IMR-90 (cell line): ENCODE measurements around the gene HEPHL1. TPM values are rescaled to one million over a fixed set of nuclear protein-coding genes. Genes with fewer than 3 reads are reported as not detected.

Experiments used
- ATAC-seq: fragments of 200-7000 bp; cut with Tn5 transposase; 2 replicates; pipeline ENCODE4 v1.9.1; 2020; ENCODE audit warnings: low read depth, mild to moderate bottlenecking, moderate library complexity
- BruUV-seq: library from RNA; stranded (reverse); fragments of 400-500 nt; replicated peaks from 2 replicates; lab custom pipeline; 2021; lab: Mats Ljungman, UMichigan
- CTCF ChIA-PET: fragments of 300-600 bp; formaldehyde crosslinking; extraction: SDS; loops from one replicate; lab custom pipeline; 2021; ENCODE audit warnings: antibody characterized with exemption; lab: Yijun Ruan, JAX
- POLR2A ChIA-PET: fragments of 300-600 bp; sonication (Branson Sonifier 250); formaldehyde crosslinking; loops from one replicate; lab custom pipeline; 2022; ENCODE audit warnings: antibody characterized with exemption; ENCODE audit not compliant: unreplicated experiment; lab: Charles Lee
- DNase-seq: peaks from one replicate; pipeline ENCODE4 v3.0.0; 2013
- H2AFZ ChIP-seq: replicated peaks from 2 replicates; pipeline ENCODE3; 2013; ENCODE audit warnings: low read length, mild to moderate bottlenecking; ENCODE audit not compliant: poor library complexity
- H2AK5ac ChIP-seq: 2 replicates; pipeline ENCODE4 v1.6.1; 2013; ENCODE audit warnings: low read depth, low read length, inconsistent platforms
- H2AK9ac ChIP-seq: replicated peaks from 2 replicates; pipeline ENCODE3; 2013; ENCODE audit warnings: mild to moderate bottlenecking, low read depth, low read length, moderate library complexity; ENCODE audit not compliant: poor library complexity
- H2BK120ac ChIP-seq: 2 replicates; pipeline ENCODE4 v1.6.1; 2013; ENCODE audit warnings: low read depth, low read length, inconsistent platforms
- H2BK15ac ChIP-seq: 3 replicates; pipeline ENCODE4 v1.6.1; 2013; ENCODE audit warnings: low read depth, low read length, inconsistent platforms
- H2BK20ac ChIP-seq: 2 replicates; pipeline ENCODE4 v1.6.1; 2013; ENCODE audit warnings: low read depth, mild to moderate bottlenecking, inconsistent platforms, low read length, moderate library complexity
- H2BK5ac ChIP-seq: 2 replicates; pipeline ENCODE4 v1.6.1; 2013; ENCODE audit warnings: mild to moderate bottlenecking, low read depth, low read length, inconsistent platforms; ENCODE audit not compliant: poor library complexity, severe bottlenecking
- H3K14ac ChIP-seq: replicated peaks from 2 replicates; pipeline ENCODE4 v1.6.1; 2013; ENCODE audit warnings: low read depth, low read length, inconsistent platforms
- H3K18ac ChIP-seq: 2 replicates; pipeline ENCODE4 v1.6.1; 2013; ENCODE audit warnings: low read depth, low read length, control low read depth
- H3K23ac ChIP-seq: 2 replicates; pipeline ENCODE4 v1.6.1; 2013; ENCODE audit warnings: low read depth, low read length, inconsistent platforms
- H3K27ac ChIP-seq: 2 replicates; pipeline ENCODE4 v1.5.1; 2013; ENCODE audit warnings: mild to moderate bottlenecking, control low read depth, low read length; ENCODE audit not compliant: insufficient read depth
- H3K27me3 ChIP-seq: 2 replicates; pipeline ENCODE4 v1.6.1; 2013; ENCODE audit warnings: low read length; ENCODE audit not compliant: control insufficient read depth, insufficient read depth
- H3K36me3 ChIP-seq: 2 replicates; pipeline ENCODE4 v1.6.1; 2013; ENCODE audit warnings: low read length, mixed read lengths; ENCODE audit not compliant: control insufficient read depth, insufficient read depth
- H3K4ac ChIP-seq: 2 replicates; pipeline ENCODE4 v1.6.1; 2013; ENCODE audit warnings: low read depth, low read length, inconsistent platforms
- H3K4me1 ChIP-seq: 2 replicates; pipeline ENCODE4 v1.6.1; 2013; ENCODE audit warnings: low read length, mixed read lengths; ENCODE audit not compliant: control insufficient read depth, insufficient read depth
- H3K4me2 ChIP-seq: 2 replicates; pipeline ENCODE4 v1.6.1; 2013; ENCODE audit warnings: low read depth, mild to moderate bottlenecking, control low read depth, low read length, moderate library complexity
- H3K4me3 ChIP-seq: 2 replicates; pipeline ENCODE4 v1.5.1; 2013; ENCODE audit warnings: low read depth, mild to moderate bottlenecking, control low read depth, low read length, moderate library complexity; ENCODE audit not compliant: insufficient read depth
- H3K56ac ChIP-seq: 2 replicates; pipeline ENCODE4 v1.6.1; 2013; ENCODE audit warnings: low read length, inconsistent platforms; ENCODE audit not compliant: insufficient read depth; ENCODE audit errors: extremely low read depth
- H3K79me1 ChIP-seq, 2 experiments: 2 replicates each; pipeline ENCODE4 v1.6.1; 2013; ENCODE audit warnings: low read length in 2 of 2, inconsistent platforms in 1 of 2, low read depth in 1 of 2
- H3K9ac ChIP-seq: 2 replicates; pipeline ENCODE4 v1.6.1; 2013; ENCODE audit warnings: low read depth, low read length, control low read depth
- H3K9me1 ChIP-seq: 2 replicates; pipeline ENCODE4 v1.6.1; 2013; ENCODE audit warnings: low read length, inconsistent platforms; ENCODE audit not compliant: insufficient read depth
- H3K9me3 ChIP-seq: 2 replicates; pipeline ENCODE4 v1.6.1; 2013; ENCODE audit warnings: low read length; ENCODE audit not compliant: control insufficient read depth, insufficient read depth
- H4K20me1 ChIP-seq: 2 replicates; pipeline ENCODE4 v1.6.1; 2013; ENCODE audit warnings: low read length, inconsistent platforms; ENCODE audit not compliant: insufficient read depth
- H4K5ac ChIP-seq: 2 replicates; pipeline ENCODE4 v1.6.1; 2013; ENCODE audit warnings: mild to moderate bottlenecking, low read depth, low read length, control low read depth
- H4K8ac ChIP-seq, 2 experiments: 2 replicates each; pipeline ENCODE4 v1.6.1; 2013; ENCODE audit warnings: low read depth in 2 of 2, low read length in 2 of 2, control low read depth in 1 of 2, inconsistent platforms in 1 of 2
- H4K91ac ChIP-seq: 2 replicates; pipeline ENCODE4 v1.6.1; 2013; ENCODE audit warnings: low read depth, low read length, inconsistent platforms; ENCODE audit not compliant: insufficient read depth
- CEBPB ChIP-seq: IDR thresholded peaks from 2 replicates; pipeline ENCODE4 v1.6.1; 2012; ENCODE audit warnings: low read depth, low read length, improper control_type of control experiment
- CHD1 ChIP-seq: IDR thresholded peaks from 2 replicates; pipeline ENCODE4 v1.6.1; 2012; ENCODE audit warnings: low read depth, low read length, improper control_type of control experiment
- FOS ChIP-seq: fragments of 150-350 bp; IDR thresholded peaks from 2 replicates; pipeline ENCODE4 v1.6.1; 2016; ENCODE audit warnings: low read depth, low read length
- MAFK ChIP-seq: IDR thresholded peaks from 2 replicates; pipeline ENCODE4 v1.6.1; 2012; ENCODE audit warnings: low read depth, low read length, improper control_type of control experiment
- NFE2L2 ChIP-seq: fragments of 150-350 bp; IDR thresholded peaks from 2 replicates; pipeline ENCODE4 v1.6.1; 2016; ENCODE audit warnings: low read depth, mild to moderate bottlenecking, low read length
- POLR2A ChIP-seq: IDR thresholded peaks from 2 replicates; pipeline ENCODE4 v1.6.1; 2012; ENCODE audit warnings: mild to moderate bottlenecking, low read depth, low read length
- RCOR1 ChIP-seq: IDR thresholded peaks from 2 replicates; pipeline ENCODE4 v1.6.1; 2012; ENCODE audit warnings: mild to moderate bottlenecking, low read length, improper control_type of control experiment; ENCODE audit not compliant: insufficient replicate concordance
- SMC3 ChIP-seq: fragments of 150-350 bp; IDR thresholded peaks from 2 replicates; pipeline ENCODE4 v1.6.1; 2016; ENCODE audit warnings: low read depth, mild to moderate bottlenecking, antibody characterized with exemption, low read length, moderate library complexity
- WGBS, 2 experiments: methylation state at CpG; one replicate each; pipeline versions ENCODE4 v1.1.5 to v1.1.7; 2013; ENCODE audit warnings: missing lambda C conversion rate in 2 of 2; ENCODE audit not compliant: insufficient read length in 1 of 2; ENCODE audit errors: extremely low coverage in 2 of 2; 5-methylcytosine and 5-hydroxymethylcytosine counted together
- dilution Hi-C: fragments of 300-500 bp; cut with HindIII; formaldehyde crosslinking; loops from one replicate; pipeline ENCODE4 v1.14.3; 2018; ENCODE audit warnings: low sequenced_read_pairs; ENCODE audit not compliant: unreplicated experiment
- in situ Hi-C: fragments of 300-500 bp; cut with MboI; formaldehyde crosslinking; loops from 3 replicates; pipeline ENCODE4 v1.14.3; 2019; ENCODE audit warnings: low sequenced_read_pairs, inconsistent platforms, mixed read lengths
- intact Hi-C: fragments of 100-400 bp; cut with micrococcal nuclease; formaldehyde crosslinking; loops from 2 replicates; pipeline ENCODE4 v1.10.0; 2022
- polyA plus RNA-seq, 3 experiments: library from polyadenylated mRNA; depleted of rRNA; stranded (reverse); fragments of >200 nt; gene quantifications; 2 replicates each; pipeline ENCODE4 v1.2.3, GENCODE V29; 2012; ENCODE audit warnings: low replicate concordance in 1 of 3
- total RNA-seq: library from RNA; depleted of rRNA; stranded (reverse); fragments of >200 nt; gene quantifications from 2 replicates; pipeline ENCODE4 v1.2.3, GENCODE V29; 2012
- TF ChIP-seq, protein P1 (sequence below): fragments of 150-350 bp; IDR thresholded peaks from 2 replicates; pipeline ENCODE4 v1.6.1; 2016; ENCODE audit warnings: low read depth, mild to moderate bottlenecking, low read length, moderate library complexity, borderline replicate concordance
- TF ChIP-seq, protein P2 (sequence below): conservative IDR thresholded peaks from 2 replicates; pipeline ENCODE4 v1.5.1; 2012; ENCODE audit warnings: mild to moderate bottlenecking, low read depth, low read length, improper control_type of control experiment

The HEPHL1 gene
- total and polyA plus RNA-seq, 2 of the 4 experiments (the other 2 are of a cell fraction): under 0.01 to 0.02 TPM

DNA sequence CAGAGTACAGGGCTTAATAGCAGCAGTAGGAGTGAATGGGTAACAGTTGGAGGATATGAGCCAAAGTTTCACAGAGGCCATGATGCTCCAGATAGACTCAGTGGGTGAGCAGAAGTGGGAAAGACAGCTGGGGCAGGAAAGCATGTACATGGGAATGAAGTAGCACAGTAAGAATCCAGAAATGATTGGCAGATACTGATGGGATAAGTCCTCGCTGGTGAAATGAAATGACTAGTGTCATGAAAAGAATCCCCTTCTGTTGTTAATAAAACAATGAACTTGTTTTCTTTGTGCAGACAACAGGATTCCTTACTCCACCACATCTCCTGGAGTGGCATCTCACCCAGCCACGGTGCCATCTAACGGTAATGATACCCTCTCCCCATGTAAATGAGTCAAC lies 90.1 kb downstream of the HEPHL1 start:
- Histone ChIP-seq H4K8ac (no peak overlapping the region), H3K4ac (no peak overlapping the region), H4K91ac (no peak overlapping the region), H3K4me2 (no peak overlapping the region), H4K5ac (no peak overlapping the region), H3K27ac (no peak overlapping the region), H3K23ac (no peak overlapping the region), H3K18ac (no peak overlapping the region), H2BK5ac (no peak overlapping the region), H3K79me1 (no peaks in the 10 kb centered on the region), H2BK20ac (no peak overlapping the region), H2AK5ac (no peak overlapping the region), H3K9me1 (no peaks in the 10 kb centered on the region), H3K27me3 (peaks cover 2% of the 10 kb centered on the region; the same call in 1 of the 2 replicates), H4K20me1 (no peaks in the 10 kb centered on the region), H2AK9ac (no peak overlapping the region), H3K9me3 (no peaks in the 10 kb centered on the region), H2AFZ (no peak overlapping the region), H2BK15ac (no peak overlapping the region), H3K9ac (no peak overlapping the region), H3K36me3 (no peaks in the 10 kb centered on the region), H3K56ac (no peak overlapping the region), H3K14ac (no peak overlapping the region), H3K4me3 (no peak overlapping the region), H2BK120ac (no peak overlapping the region), H3K4me1 (no peaks in the 10 kb centered on the region)
- TF ChIP-seq CEBPB (no peak), SMC3 (no peak), MAFK (no peak), RCOR1 (no peak), NFE2L2 (no peak), CHD1 (no peak), POLR2A (no peak), FOS (no peak)
- TF ChIP-seq, protein P1, sequence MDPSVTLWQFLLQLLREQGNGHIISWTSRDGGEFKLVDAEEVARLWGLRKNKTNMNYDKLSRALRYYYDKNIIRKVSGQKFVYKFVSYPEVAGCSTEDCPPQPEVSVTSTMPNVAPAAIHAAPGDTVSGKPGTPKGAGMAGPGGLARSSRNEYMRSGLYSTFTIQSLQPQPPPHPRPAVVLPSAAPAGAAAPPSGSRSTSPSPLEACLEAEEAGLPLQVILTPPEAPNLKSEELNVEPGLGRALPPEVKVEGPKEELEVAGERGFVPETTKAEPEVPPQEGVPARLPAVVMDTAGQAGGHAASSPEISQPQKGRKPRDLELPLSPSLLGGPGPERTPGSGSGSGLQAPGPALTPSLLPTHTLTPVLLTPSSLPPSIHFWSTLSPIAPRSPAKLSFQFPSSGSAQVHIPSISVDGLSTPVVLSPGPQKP: no peak
- TF ChIP-seq, protein P2, sequence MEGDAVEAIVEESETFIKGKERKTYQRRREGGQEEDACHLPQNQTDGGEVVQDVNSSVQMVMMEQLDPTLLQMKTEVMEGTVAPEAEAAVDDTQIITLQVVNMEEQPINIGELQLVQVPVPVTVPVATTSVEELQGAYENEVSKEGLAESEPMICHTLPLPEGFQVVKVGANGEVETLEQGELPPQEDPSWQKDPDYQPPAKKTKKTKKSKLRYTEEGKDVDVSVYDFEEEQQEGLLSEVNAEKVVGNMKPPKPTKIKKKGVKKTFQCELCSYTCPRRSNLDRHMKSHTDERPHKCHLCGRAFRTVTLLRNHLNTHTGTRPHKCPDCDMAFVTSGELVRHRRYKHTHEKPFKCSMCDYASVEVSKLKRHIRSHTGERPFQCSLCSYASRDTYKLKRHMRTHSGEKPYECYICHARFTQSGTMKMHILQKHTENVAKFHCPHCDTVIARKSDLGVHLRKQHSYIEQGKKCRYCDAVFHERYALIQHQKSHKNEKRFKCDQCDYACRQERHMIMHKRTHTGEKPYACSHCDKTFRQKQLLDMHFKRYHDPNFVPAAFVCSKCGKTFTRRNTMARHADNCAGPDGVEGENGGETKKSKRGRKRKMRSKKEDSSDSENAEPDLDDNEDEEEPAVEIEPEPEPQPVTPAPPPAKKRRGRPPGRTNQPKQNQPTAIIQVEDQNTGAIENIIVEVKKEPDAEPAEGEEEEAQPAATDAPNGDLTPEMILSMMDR: no peak
- intact Hi-C loops (no loop called here), dilution Hi-C loops (no loop called here), in situ Hi-C loops (no loop called here)
- no CpG with 5 or more reads among the region's 3 CpGs for WGBS, 2 experiments
- CTCF ChIA-PET: no interaction called here
- no TSS peak for BruUV-seq
- DNase-seq (no peak), ATAC-seq (no peak)
- POLR2A ChIA-PET: no interaction called here
